Activated naive CD4-positive, alpha-beta T cell treated with anti-CD3 and anti-CD28 coated beads, Interleukin-2, amount 10 ng/mL, durations not matched to agents 7 days and 5 days (primary cell): ENCODE measurements around the gene ROBO1.

Source experiments
- CTCF ChIA-PET: fragments of 350-600 bp; sonication (Branson Sonifier 250); formaldehyde crosslinking; loops from one replicate; lab custom pipeline; 2021; ENCODE audit warnings: antibody characterized with exemption; lab: Charles Lee
- DNase-seq: peaks from one replicate; pipeline ENCODE4 v3.0.0-alpha.2; 2020
- H3K27ac Mint-ChIP-seq: one replicate; pipeline ENCODE4 v1.8.0; 2021; ENCODE audit warnings: mild to moderate bottlenecking, moderate library complexity, mixed read lengths
- H3K27me3 Mint-ChIP-seq: one replicate; pipeline ENCODE4 v1.8.0; 2021; ENCODE audit warnings: mild to moderate bottlenecking, mixed read lengths
- H3K36me3 Mint-ChIP-seq: one replicate; pipeline ENCODE4 v1.8.0; 2021; ENCODE audit warnings: mixed read lengths
- H3K4me1 Mint-ChIP-seq: one replicate; pipeline ENCODE4 v1.8.0; 2021; ENCODE audit warnings: mixed read lengths
- H3K4me3 Mint-ChIP-seq: one replicate; pipeline ENCODE4 v1.8.0; 2021; ENCODE audit warnings: mild to moderate bottlenecking, moderate library complexity, mixed read lengths
- H3K9me3 Mint-ChIP-seq: one replicate; pipeline ENCODE4 v1.8.0; 2021; ENCODE audit warnings: mixed read lengths

Gene ROBO1

DNA sequence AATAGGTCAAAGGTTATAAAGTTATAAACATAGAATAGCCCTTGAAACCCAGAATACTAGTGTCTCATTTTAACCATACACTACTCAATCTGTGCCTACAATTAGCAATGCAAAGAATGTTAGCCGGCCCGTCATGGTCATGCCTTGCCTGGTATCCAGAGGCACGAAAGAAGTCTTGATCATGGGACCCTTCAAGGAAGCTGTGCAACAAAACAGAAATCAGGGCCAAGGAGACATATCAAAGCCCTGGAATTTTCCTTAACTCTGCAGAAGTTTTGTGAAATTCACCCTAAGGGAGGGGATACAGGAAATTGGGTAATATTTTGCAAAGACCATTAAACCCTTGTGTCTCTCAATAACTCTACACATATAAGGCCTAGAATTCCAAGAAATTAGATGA lies 482.4 kb downstream of the ROBO1 start:
- peaks cover 8% of the 10 kb centered on the region for H3K9me3 Mint-ChIP-seq
- H3K27ac Mint-ChIP-seq: no peak overlapping the region
- no peaks in the 10 kb centered on the region for H3K36me3 Mint-ChIP-seq
- no peak for DNase-seq
- no peaks in the 10 kb centered on the region for H3K4me1 Mint-ChIP-seq
- no peaks in the 10 kb centered on the region for H3K27me3 Mint-ChIP-seq
- H3K4me3 Mint-ChIP-seq: no peak overlapping the region
- CTCF ChIA-PET: no interaction called here

DNA sequence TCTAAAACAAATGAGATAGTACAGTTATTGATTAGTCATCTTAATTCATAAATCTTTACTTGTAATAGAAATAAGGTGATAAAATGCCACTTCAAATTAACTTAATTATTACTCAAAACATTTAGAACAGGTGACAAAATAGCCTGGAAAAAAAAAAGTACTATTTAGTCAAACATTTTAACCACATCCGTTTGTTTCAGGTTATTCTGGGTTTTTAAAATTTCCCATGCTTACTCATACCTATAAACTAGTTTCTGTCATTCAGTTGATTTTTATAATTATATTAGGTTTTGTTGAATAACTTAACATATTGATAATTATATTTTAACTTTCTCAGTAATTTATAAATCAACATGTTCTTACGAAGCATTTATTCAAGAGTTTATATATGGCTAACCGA lies 483.0 kb downstream of the ROBO1 start:
- no peaks in the 10 kb centered on the region for H3K27me3 Mint-ChIP-seq

DNA sequence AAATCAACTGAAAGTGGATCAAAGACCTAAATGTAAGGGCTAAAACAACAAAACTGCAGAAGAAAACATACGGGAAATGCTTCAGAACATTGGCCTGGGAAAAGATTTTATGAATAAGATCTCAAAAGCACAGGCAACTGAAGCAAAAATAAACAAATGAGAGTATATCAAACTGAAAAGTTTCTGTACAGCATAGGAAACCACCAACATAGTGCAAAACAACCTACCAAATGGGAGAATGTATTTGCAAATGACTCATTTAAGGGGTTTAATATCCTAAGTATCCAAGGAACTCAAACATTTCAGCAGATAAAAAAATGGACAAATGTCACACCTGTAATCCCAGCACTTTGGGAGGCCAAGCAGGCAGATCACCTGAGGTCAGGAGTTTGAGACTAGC lies 489.1 kb downstream of the ROBO1 start:
- no peak for DNase-seq
- Mint-ChIP-seq H3K27ac (no peak overlapping the region), H3K36me3 (no peaks in the 10 kb centered on the region), H3K4me3 (no peak overlapping the region), H3K27me3 (no peaks in the 10 kb centered on the region), H3K4me1 (no peaks in the 10 kb centered on the region), H3K9me3 (peaks cover 19% of the 10 kb centered on the region)
- CTCF ChIA-PET: no interaction called here

More for the DNA sequence above, 483.0 kb downstream of the ROBO1 start:
- H3K9me3 Mint-ChIP-seq: peaks cover 6% of the 10 kb centered on the region
- CTCF ChIA-PET: no interaction called here
- no peaks in the 10 kb centered on the region for H3K4me1 Mint-ChIP-seq
- no peak overlapping the region for H3K4me3 Mint-ChIP-seq
- no peak overlapping the region for H3K27ac Mint-ChIP-seq
- no peaks in the 10 kb centered on the region for H3K36me3 Mint-ChIP-seq
- DNase-seq: no peak

DNA sequence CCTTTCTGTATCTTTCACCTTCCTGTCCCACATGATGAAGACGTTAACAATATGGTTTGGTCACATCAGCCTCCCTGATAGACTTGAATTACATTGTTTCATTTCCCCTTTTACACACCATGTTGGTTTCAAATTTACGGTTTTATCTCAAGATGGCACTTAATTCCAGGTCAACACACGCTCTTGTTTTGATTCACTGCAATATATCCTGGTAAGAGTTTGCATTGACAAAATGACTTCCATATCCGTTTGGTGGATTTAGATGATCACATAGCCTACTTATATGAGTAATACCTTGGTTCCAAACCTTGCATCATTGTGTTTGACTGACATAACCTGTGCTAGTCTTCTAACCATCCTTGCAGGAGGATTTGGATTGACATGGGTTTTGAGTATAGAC lies 499.4 kb downstream of the ROBO1 start:
- Mint-ChIP-seq H3K4me1 (no peaks in the 10 kb centered on the region), H3K27me3 (no peaks in the 10 kb centered on the region), H3K9me3 (peaks cover 6% of the 10 kb centered on the region), H3K4me3 (no peak overlapping the region), H3K27ac (no peak overlapping the region), H3K36me3 (no peaks in the 10 kb centered on the region)
- CTCF ChIA-PET: no interaction called here
- no peak for DNase-seq

DNA sequence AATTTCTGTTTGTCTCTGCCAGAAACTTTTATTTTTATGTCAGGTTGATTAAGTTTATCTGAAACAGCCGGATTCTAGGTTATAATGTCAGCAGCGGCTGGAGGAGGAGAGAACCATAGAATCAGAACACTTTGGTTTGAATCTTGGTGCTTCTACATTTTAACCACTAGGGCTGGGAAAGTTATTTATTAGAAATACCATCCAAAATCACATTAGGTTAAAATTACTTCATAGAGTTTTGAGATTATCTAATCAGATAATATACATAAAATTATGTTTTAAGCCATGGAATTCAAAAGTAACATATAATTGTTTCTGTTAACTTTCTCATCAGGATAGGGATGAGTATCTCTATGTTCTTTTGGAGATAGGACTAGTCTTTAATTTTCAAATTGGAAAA lies 502.9 kb downstream of the ROBO1 start:
- Mint-ChIP-seq H3K9me3 (peaks cover 4% of the 10 kb centered on the region), H3K27ac (no peak overlapping the region), H3K4me3 (no peak overlapping the region), H3K27me3 (no peaks in the 10 kb centered on the region), H3K4me1 (no peaks in the 10 kb centered on the region), H3K36me3 (no peaks in the 10 kb centered on the region)
- CTCF ChIA-PET: no interaction called here
- no peak for DNase-seq

DNA sequence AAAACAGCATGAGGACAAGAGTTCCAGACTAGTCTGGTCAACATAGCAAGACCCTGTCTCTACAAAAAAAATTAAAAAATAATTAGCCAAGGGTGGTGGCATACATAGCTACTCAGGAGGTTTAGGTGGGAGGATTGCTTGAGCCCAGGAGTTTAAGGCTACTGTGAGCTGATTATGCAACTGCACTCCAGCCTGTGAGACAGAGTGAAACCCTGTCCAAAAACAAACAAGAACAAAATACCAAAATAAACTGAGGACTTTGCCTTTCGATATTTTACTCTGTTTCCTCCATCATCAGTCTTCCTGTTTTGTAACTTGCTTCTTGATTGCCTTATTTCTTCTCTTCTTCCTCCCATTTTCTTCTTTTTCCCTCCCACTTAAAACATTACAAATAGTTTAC lies 504.4 kb downstream of the ROBO1 start:
- Mint-ChIP-seq H3K27me3 (no peaks in the 10 kb centered on the region), H3K27ac (no peak overlapping the region), H3K36me3 (no peaks in the 10 kb centered on the region), H3K4me3 (no peak overlapping the region), H3K4me1 (no peaks in the 10 kb centered on the region), H3K9me3 (peaks cover 4% of the 10 kb centered on the region)
- DNase-seq: no peak
- CTCF ChIA-PET: no interaction called here

DNA sequence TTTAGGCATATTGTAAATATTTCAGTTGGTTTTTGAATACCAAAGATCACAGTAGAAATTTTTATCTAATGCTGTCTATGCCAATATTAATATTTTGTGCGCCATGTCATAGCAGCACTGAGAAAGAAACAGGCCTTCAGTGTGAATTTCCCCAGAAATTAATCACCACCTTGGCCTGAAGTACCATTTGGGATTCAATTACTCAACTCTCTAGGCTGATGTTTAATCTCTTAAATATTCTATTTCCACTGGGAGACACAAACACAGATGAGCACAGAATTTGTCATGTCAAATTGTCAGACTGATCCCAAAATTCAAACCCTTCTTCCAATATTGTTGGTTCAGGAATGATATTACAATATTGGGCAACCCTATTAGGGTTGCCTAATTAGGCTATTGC lies 509.3 kb downstream of the ROBO1 start:
- CTCF ChIA-PET: no interaction called here
- H3K4me1 Mint-ChIP-seq: no peaks in the 10 kb centered on the region
- H3K36me3 Mint-ChIP-seq: no peaks in the 10 kb centered on the region
- no peaks in the 10 kb centered on the region for H3K9me3 Mint-ChIP-seq
- no peak overlapping the region for H3K27ac Mint-ChIP-seq
- no peak for DNase-seq
- no peak overlapping the region for H3K4me3 Mint-ChIP-seq
- H3K27me3 Mint-ChIP-seq: no peaks in the 10 kb centered on the region

DNA sequence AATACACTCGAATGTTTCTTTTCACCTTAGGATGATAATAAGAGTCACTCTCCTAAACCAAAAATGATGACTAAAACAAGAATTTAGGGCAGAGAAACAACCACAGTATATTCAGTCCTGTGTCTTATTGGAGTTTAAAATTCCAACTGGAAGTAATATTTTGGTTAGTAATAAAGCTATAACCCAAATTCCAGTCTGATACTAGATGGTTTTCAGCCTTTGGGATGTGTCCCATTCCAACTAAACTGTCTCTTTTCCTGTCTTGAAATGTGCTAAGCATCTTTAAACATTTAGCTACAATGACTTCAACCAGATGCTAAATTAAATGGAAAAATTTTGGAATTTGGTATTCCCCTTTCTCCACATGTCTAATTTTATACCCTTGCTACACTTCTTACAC lies 510.0 kb downstream of the ROBO1 start:
- Mint-ChIP-seq H3K27ac (no peak overlapping the region), H3K4me3 (no peak overlapping the region), H3K9me3 (no peaks in the 10 kb centered on the region), H3K4me1 (no peaks in the 10 kb centered on the region), H3K36me3 (no peaks in the 10 kb centered on the region), H3K27me3 (no peaks in the 10 kb centered on the region)
- DNase-seq: no peak
- CTCF ChIA-PET: no interaction called here

DNA sequence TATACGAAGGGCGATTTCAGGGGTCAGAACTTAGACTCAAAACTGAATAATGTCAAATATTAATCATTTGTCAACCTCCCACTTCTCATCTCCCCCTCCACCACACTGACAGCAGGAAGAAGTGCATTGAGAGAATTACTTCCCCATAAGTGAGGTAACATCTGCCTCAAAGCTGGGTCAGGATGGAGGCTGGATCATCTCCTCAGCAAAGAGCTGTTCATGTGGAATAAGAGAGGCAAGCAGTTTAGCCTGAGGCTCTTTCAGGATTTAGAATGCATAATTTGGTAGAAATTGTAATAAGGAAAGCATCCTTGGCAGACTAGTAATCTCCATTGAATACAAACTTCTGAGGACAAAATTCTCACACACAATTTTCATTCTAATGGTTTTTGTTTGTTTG lies 512.1 kb downstream of the ROBO1 start:
- Mint-ChIP-seq H3K36me3 (no peaks in the 10 kb centered on the region), H3K27ac (no peak overlapping the region), H3K4me1 (no peaks in the 10 kb centered on the region), H3K27me3 (no peaks in the 10 kb centered on the region), H3K9me3 (no peaks in the 10 kb centered on the region), H3K4me3 (no peak overlapping the region)
- CTCF ChIA-PET: no interaction called here
- DNase-seq: no peak

DNA sequence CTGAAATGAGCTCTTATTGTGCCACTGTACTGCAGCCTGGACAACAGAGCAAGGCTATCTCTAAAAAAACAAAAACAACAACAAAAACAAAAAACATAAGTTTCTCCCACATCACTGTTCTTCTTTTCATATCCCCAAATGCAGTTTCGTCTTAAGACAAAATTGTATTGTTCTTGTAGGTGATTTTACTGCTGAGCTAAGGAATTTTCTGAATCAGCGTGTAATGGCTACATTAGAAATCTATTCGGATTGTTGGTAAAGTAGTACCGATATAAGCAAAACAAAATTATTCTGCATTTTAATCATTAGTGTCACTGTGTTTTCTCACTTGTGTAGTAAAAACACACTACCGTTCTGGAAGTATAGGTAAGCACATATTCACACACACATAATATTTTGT lies 512.5 kb downstream of the ROBO1 start:
- no peak for DNase-seq
- no peaks in the 10 kb centered on the region for H3K27me3 Mint-ChIP-seq
- H3K4me3 Mint-ChIP-seq: no peak overlapping the region
- CTCF ChIA-PET: no interaction called here
- H3K4me1 Mint-ChIP-seq: no peaks in the 10 kb centered on the region
- H3K36me3 Mint-ChIP-seq: no peaks in the 10 kb centered on the region
- no peak overlapping the region for H3K27ac Mint-ChIP-seq
- no peaks in the 10 kb centered on the region for H3K9me3 Mint-ChIP-seq

DNA sequence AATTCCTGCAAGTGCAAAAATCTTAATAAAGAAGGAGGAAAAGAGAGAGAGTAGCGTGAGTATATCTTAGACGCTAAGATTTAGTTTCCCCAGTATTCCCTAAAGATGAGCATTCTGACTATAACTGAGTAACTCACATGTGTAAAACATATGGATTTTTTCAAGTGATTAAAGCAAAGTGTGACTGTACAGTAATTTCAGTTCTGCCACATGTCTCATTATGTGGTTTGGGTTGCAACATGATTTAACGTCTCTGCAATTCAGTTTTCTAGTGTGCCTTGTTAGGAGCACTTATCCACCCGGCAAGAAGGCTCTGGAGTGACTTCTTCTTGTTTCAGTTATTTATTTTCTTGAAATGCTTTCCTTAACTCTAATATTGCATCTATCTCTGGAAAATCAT lies 514.1 kb downstream of the ROBO1 start:
- Mint-ChIP-seq H3K27ac (no peak overlapping the region), H3K27me3 (no peaks in the 10 kb centered on the region), H3K4me3 (no peak overlapping the region), H3K4me1 (no peaks in the 10 kb centered on the region), H3K9me3 (peaks cover 2% of the 10 kb centered on the region), H3K36me3 (no peaks in the 10 kb centered on the region)
- no peak for DNase-seq
- CTCF ChIA-PET: no interaction called here

DNA sequence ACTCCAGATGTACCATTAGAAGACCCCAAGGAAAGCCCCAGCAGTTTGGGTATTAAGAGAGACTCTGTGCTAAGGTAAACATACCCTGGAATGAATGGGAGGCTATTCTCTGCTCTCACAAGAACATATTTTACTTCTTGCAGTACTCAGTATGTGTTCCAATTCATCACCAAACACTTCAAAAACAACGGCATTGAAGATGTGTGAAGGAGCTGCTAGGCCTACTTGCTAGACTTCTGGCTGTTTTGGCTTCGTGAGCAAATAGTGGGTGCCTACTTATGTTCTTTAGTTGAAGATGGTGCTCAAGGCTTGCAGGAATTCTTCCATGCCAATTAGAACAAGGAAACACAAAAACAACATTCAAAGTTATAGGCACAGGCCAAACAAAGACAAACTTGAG lies 514.5 kb downstream of the ROBO1 start:
- Mint-ChIP-seq H3K27me3 (no peaks in the 10 kb centered on the region), H3K4me3 (no peak overlapping the region), H3K27ac (no peak overlapping the region), H3K4me1 (no peaks in the 10 kb centered on the region), H3K9me3 (peaks cover 2% of the 10 kb centered on the region), H3K36me3 (no peaks in the 10 kb centered on the region)
- CTCF ChIA-PET: no interaction called here
- DNase-seq: no peak

DNA sequence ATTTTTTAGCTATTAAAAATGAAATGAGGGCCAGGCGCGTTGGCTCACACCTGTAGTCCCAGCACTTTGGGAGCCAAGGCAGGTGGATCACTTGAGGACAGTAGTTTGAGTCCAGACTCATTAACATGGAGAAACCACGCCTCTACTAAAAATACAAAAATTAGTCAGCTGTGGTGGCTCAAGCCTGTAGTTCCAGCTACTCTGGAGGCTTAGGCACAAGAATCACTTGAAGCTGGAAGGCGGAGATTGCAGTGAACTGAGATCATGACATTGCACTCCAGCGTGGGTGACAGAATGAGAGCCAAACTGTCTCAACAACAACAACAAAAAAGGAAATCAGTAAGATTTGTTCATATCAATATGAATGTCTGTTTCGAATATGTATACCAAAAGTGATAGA lies 517.1 kb downstream of the ROBO1 start:
- peaks cover 2% of the 10 kb centered on the region for H3K9me3 Mint-ChIP-seq
- H3K27ac Mint-ChIP-seq: no peak overlapping the region
- CTCF ChIA-PET: no interaction called here
- no peak for DNase-seq
- H3K4me1 Mint-ChIP-seq: no peaks in the 10 kb centered on the region
- H3K27me3 Mint-ChIP-seq: no peaks in the 10 kb centered on the region
- H3K36me3 Mint-ChIP-seq: no peaks in the 10 kb centered on the region
- H3K4me3 Mint-ChIP-seq: no peak overlapping the region

DNA sequence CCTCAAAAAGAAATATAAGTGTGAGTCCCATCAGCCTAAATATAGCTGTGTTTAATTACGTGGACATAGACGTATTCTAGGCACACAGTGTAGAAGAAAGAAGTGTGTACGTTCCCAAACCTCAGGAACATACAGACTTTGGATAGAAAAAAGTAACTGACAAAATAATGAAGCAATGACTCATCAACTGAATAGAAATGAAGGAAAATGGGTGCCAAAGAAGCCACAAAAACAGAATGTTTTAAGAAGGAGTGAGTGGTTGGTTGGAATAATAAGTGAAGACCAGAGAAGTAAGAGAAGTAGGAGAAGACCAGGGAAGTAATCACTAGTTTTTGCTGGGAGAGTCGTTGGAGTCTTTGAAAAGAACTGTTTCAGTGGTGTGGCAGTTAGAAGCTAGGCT lies 518.1 kb downstream of the ROBO1 start:
- no peaks in the 10 kb centered on the region for H3K36me3 Mint-ChIP-seq
- no peaks in the 10 kb centered on the region for H3K4me1 Mint-ChIP-seq
- peaks cover 2% of the 10 kb centered on the region for H3K9me3 Mint-ChIP-seq
- H3K4me3 Mint-ChIP-seq: no peak overlapping the region
- no peak overlapping the region for H3K27ac Mint-ChIP-seq
- H3K27me3 Mint-ChIP-seq: no peaks in the 10 kb centered on the region
- CTCF ChIA-PET: no interaction called here
- no peak for DNase-seq

DNA sequence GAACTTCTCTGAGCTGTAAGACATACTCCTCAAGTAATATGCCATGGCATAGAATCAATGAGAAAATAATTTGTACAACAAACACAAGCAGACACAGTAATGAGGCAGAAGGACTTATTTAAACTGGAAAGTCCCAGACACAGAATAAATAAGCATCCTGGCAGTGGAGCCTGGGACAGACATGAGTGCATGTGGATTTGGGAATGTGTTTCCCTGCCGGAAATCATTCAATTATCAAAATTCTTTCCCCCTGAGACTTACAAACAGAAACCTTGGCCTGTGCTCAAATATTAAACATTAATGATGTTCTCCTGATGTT lies 520.1 kb downstream of the ROBO1 start:
- Mint-ChIP-seq H3K9me3 (peaks cover 2% of the 10 kb centered on the region), H3K4me3 (no peak overlapping the region), H3K4me1 (no peaks in the 10 kb centered on the region), H3K27me3 (no peaks in the 10 kb centered on the region), H3K36me3 (no peaks in the 10 kb centered on the region), H3K27ac (no peak overlapping the region)
- CTCF ChIA-PET: no interaction called here
- no peak for DNase-seq

DNA sequence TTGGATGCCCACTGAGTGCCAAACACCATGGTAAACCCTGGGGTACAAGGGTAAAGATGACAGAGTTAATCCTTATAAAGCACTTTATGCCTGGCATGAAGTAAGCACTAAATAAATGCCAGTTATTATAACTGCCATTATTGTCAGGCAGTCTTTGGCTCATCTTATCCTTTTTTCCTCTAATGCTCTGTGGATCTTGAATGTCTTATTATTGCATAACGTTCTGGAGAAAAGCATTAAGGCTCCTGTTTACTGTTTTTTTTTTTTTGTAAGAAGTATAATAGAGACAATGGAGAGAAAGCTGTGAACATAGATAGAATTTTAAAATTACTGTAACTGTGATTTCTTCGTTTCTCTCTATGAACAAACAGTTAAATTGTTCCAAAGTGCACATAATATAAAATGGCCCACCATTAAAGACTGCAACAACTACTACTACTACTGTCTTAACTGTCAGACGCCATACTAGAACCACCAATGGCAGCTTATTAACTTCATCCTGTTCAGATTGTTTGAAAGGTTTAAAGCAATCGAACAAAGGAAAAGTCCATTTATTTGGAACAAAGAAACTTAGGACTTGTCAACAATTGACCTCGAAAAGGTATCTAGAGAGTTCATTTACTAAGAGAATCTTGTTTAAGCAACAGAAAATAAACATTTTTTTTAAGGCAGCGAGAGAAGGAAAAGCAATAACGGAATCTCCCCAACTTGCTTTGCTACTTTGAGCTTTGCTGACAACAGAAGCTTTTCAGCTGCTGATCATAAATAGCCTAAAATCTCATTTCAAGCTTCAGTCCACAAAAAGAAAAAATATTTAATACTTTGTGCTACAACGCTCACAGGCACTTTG lies 520.7 kb downstream of the ROBO1 start:
- CTCF ChIA-PET: no interaction called here
- no peak for DNase-seq

More for the DNA sequence above, 520.7 kb downstream of the ROBO1 start:
- Mint-ChIP-seq H3K9me3 (peaks cover 2% of the 10 kb centered on the region), H3K27ac (no peak overlapping the region), H3K4me1 (no peaks in the 10 kb centered on the region), H3K4me3 (no peak overlapping the region), H3K36me3 (no peaks in the 10 kb centered on the region), H3K27me3 (no peaks in the 10 kb centered on the region)
